Vagina (tissue), 2 donors: ENCODE measurements around the gene COL12A1. TPM values are rescaled to one million over a fixed set of nuclear protein-coding genes. Genes with fewer than 3 reads are reported as not detected.
A peak's percentile ranks its signal among the peaks of the same experiment; 100 is the strongest.
"Not testable (repeated sequence)": the region's sequence is repeated elsewhere in the genome, so short reads cannot be mapped to it uniquely, and the experiment has no call there.

Experiments
- DNase-seq, 2 donors: peaks; one replicate each; pipeline ENCODE4 v3.0.0-alpha.2; 2017; ENCODE audit errors: extremely low spot score in 2 of 2
- H3K27ac ChIP-seq: fragments of 200-600 bp; sonication (generic); one replicate; pipeline ENCODE4 v1.5.1; 2019
- H3K27me3 ChIP-seq: fragments of 200-600 bp; sonication (generic); one replicate; pipeline ENCODE4 v1.5.1; 2019
- H3K36me3 ChIP-seq, 2 donors: fragments of 200-600 bp; sonication (generic); one replicate each; pipeline ENCODE4 v1.5.1; 2017 to 2019
- H3K4me1 ChIP-seq: fragments of 200-600 bp; sonication (generic); one replicate; pipeline ENCODE4 v1.5.1; 2019
- H3K4me3 ChIP-seq, 2 donors: fragments of 200-600 bp; sonication (generic); 1 replicate in 1 of 2; 2 replicates in 1 of 2; pipeline ENCODE4 v1.5.1; 2016 to 2019
- H3K9me3 ChIP-seq: fragments of 200-600 bp; sonication (generic); one replicate; pipeline ENCODE4 v1.5.1; 2019
- POLR2A ChIP-seq, 2 donors: fragments of 450-650 bp; IDR thresholded peaks; one replicate each; pipeline ENCODE4 v1.6.1; 2017; ENCODE audit warnings: antibody characterized with exemption in 2 of 2, mild to moderate bottlenecking in 2 of 2, moderate library complexity in 2 of 2
- POLR2AphosphoS5 ChIP-seq, 2 donors: sonication (generic); formaldehyde crosslinking; IDR thresholded peaks; one replicate each; pipeline ENCODE4 v1.9.0; 2017; ENCODE audit warnings: antibody characterized with exemption in 2 of 2, mild to moderate bottlenecking in 2 of 2, low read depth in 1 of 2; ENCODE audit not compliant: insufficient read depth in 1 of 2
- intact Hi-C: fragments of 100-400 bp; cut with DNase I; formaldehyde crosslinking; loops from one replicate; pipeline ENCODE4 v1.15.1; 2023
- total RNA-seq: library from RNA; depleted of rRNA; stranded (reverse); fragments of >200 nt; gene quantifications from one replicate; pipeline ENCODE4 v1.2.3, GENCODE V29; 2016
- TF ChIP-seq, protein P1 (sequence below), 3 experiments: fragments of 450-650 bp in 2 of 3; fragments of 200-600 bp in 1 of 3; sonication (generic) in 1 of 3; IDR thresholded peaks; one replicate each; pipeline ENCODE4 v1.5.1; 2017 to 2019; ENCODE audit warnings: antibody characterized with exemption in 3 of 3, mild to moderate bottlenecking in 2 of 3, moderate library complexity in 2 of 3

Gene COL12A1
- total RNA-seq, 1 donor from 2014 or later: 130 TPM

DNA sequence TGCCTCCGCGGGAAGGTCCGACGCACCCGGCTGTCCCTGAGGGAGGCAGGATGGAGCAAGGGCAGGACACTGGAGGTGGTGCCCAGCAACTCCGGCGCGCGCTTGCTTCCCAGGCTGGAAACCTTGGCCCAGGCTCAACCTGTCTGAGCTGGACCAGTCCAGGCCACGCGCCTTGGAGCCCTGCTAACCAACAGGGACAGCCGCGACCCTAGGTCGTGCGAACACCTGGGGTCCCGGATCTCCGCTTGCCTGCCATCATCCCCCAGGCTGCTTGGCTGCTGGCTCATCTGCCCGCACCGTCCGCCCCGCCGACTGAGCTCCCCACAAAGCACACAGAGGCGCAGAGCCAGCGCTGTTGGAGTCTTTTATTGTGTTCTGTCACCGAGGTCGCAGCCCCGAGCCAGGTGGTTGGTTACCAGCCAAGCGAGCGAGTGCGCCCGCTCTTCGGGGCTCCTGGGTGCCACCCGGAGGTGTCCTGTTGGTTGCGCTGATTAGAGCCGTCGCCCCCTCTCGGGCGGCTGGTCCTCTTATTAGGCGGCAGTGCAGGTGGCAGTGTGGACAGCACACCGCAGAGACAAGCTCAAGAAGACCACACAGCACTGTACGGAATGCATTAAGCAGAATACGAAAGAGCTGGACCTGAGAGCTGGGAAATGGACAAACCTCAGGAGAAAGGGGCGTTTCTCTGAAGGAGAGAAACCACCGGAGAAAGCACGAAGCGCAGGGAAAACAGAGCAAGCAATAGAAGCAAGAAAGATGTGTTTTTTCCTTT, 3.8 kb downstream of the COL12A1 start:
- peaks cover 41% of the 10 kb centered on the region for H3K4me1 ChIP-seq
- DNase-seq: no peak
- no peaks in the 10 kb centered on the region for H3K36me3 ChIP-seq
- intact Hi-C loops: loop anchor here (10.0 kb wide), 3 partner anchors 597 to 1457 kb away; no protein-coding TSS in a partner anchor
- H3K27ac ChIP-seq: peak overlapping the region; percentile 87
- TF ChIP-seq POLR2A (IDR thresholded peaks at IDR 0.05) (no peak), POLR2AphosphoS5 (IDR thresholded peaks at IDR 0.05; ENCODE audit: insufficient read depth in 1 of 2, low read depth in 1 of 2) (no peak)
- H3K4me3 ChIP-seq: peak overlapping the region; percentile 32 to 43
- no peaks in the 10 kb centered on the region for H3K27me3 ChIP-seq
- no peaks in the 10 kb centered on the region for H3K9me3 ChIP-seq

DNA sequence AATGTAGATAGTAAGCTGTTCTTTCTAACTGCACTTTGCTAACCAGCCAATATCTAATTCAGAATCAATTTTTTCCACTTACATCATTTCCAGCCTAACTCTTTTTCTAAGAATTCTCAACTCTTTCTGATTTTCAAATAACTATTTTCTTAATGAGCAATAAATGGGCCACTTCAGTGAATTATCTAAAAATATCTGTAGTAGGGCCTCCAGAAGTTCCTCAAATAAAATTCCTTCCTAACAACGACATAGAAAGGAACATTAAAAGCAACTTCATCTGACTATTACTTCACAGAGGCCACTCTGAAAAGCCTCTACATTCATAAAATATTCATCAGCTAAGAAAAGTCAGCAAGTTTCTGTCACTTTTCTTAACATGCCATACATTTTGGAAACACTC, 4.8 kb downstream of the COL12A1 start:
- DNase-seq: no peak
- H3K9me3 ChIP-seq: no peaks in the 10 kb centered on the region
- H3K27ac ChIP-seq: peak overlapping the region; percentile 87
- TF ChIP-seq POLR2AphosphoS5 (IDR thresholded peaks at IDR 0.05; ENCODE audit: insufficient read depth in 1 of 2, low read depth in 1 of 2) (no peak), POLR2A (IDR thresholded peaks at IDR 0.05) (no peak)
- TF ChIP-seq, protein P1, sequence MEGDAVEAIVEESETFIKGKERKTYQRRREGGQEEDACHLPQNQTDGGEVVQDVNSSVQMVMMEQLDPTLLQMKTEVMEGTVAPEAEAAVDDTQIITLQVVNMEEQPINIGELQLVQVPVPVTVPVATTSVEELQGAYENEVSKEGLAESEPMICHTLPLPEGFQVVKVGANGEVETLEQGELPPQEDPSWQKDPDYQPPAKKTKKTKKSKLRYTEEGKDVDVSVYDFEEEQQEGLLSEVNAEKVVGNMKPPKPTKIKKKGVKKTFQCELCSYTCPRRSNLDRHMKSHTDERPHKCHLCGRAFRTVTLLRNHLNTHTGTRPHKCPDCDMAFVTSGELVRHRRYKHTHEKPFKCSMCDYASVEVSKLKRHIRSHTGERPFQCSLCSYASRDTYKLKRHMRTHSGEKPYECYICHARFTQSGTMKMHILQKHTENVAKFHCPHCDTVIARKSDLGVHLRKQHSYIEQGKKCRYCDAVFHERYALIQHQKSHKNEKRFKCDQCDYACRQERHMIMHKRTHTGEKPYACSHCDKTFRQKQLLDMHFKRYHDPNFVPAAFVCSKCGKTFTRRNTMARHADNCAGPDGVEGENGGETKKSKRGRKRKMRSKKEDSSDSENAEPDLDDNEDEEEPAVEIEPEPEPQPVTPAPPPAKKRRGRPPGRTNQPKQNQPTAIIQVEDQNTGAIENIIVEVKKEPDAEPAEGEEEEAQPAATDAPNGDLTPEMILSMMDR (IDR thresholded peaks at IDR 0.05): no peak
- H3K4me3 ChIP-seq: no peak overlapping the region
- no peaks in the 10 kb centered on the region for H3K27me3 ChIP-seq
- intact Hi-C loops: loop anchor here (10.0 kb wide), 3 partner anchors 596 to 1456 kb away; no protein-coding TSS in a partner anchor
- peaks cover 30% of the 10 kb centered on the region for H3K4me1 ChIP-seq
- H3K36me3 ChIP-seq: no peaks in the 10 kb centered on the region

DNA sequence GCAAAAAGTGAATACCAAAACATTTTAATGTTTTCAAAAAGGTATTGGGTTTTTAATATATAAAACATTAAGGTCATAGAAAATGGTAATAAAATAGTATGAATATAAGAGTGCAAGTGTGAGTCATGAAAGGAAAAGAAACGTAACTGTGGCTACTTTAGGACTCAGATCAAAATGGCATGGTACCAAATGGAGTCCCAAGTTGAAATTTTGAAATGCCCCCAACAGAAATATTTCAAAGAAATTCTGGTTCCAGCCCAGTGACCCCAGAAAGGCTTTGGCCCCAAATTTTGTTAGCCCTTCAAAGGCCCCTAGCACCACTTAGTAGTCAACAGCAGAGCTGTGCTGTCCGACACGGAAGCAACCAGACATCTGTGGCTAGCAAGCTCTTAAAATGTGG, 6.0 kb downstream of the COL12A1 start:
- no peak for DNase-seq
- intact Hi-C loops: loop anchor here (10.0 kb wide), 3 partner anchors 595 to 1455 kb away; no protein-coding TSS in a partner anchor
- peaks cover 20% of the 10 kb centered on the region for H3K4me1 ChIP-seq
- H3K27me3 ChIP-seq: no peaks in the 10 kb centered on the region
- H3K9me3 ChIP-seq: no peaks in the 10 kb centered on the region
- H3K4me3 ChIP-seq: no peak overlapping the region
- H3K27ac ChIP-seq: no peak overlapping the region
- TF ChIP-seq POLR2A (IDR thresholded peaks at IDR 0.05) (no peak), POLR2AphosphoS5 (IDR thresholded peaks at IDR 0.05; ENCODE audit: insufficient read depth in 1 of 2, low read depth in 1 of 2) (no peak)
- TF ChIP-seq, protein P1 (IDR thresholded peaks at IDR 0.05): no peak
- no peaks in the 10 kb centered on the region for H3K36me3 ChIP-seq

DNA sequence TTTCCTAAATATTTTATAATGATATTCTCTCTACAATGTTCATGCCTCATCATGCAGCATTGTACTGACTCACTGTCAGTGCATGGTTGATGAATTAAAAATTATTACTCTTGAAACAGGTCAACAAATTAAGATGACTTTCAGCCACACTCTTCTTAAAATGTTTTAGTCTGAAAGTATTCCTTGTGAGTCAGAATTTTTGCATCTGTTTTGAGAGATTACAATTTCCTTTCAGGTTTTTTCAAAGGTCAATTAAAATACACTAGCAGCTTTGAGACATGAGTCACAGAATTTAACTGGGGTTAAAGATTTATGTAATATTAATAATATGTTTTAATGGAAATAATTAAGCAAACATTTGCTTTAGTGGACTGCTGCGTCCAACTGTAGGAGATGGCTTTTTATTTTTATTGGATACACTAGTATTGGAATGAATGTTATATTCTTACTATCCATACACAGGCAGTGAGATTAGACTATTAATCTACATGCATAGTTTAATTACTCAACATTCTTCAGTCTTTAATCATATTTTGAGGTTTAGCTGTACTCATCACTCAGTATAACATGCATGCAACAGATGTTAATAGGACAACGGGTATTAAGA, 9.7 kb downstream of the COL12A1 start:
- H3K27ac ChIP-seq: no peak overlapping the region
- H3K4me3 ChIP-seq: no peak overlapping the region
- intact Hi-C loops: no loop called here
- DNase-seq: no peak
- TF ChIP-seq POLR2AphosphoS5 (IDR thresholded peaks at IDR 0.05; ENCODE audit: insufficient read depth in 1 of 2, low read depth in 1 of 2): no peak
- TF ChIP-seq POLR2A (IDR thresholded peaks at IDR 0.05): no peak
- TF ChIP-seq, protein P1 (IDR thresholded peaks at IDR 0.05): no peak
- peaks cover 5% of the 10 kb centered on the region for H3K4me1 ChIP-seq
- no peaks in the 10 kb centered on the region for H3K27me3 ChIP-seq
- no peaks in the 10 kb centered on the region for H3K9me3 ChIP-seq
- H3K36me3 ChIP-seq: no peaks in the 10 kb centered on the region

DNA sequence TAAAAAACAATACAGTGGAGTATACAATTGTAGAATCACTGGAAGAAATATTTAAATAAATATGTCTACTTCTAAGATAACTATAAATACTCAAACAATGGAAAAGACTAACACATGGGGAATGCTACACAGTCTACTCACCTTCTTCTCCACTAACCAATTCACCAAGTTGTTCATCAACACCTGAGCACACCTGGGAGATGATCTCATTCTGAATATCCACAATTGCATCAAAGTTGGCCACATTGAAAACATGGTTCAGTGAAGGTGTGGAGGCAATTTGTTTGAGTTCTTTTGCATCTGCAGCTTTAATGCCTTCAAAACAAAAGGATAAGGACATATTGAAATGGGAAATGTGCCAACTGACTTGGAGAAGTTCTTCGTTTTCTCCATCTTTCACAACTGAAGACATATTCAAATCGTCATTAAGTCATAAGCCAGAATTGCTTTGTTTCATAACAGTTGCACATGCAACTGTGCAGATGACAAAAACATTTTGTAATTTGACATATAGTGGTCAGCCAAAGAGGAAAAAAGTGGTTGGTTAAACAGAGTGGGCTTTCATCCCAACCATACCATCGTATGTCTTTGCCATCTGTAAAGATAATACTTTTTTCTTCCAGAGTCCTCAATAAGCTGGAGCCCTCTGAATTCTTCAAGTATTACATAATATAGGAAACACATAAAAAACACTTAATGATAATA, 17.5 kb downstream of the COL12A1 start:
- peaks cover 10% of the 10 kb centered on the region for H3K4me1 ChIP-seq
- no peak for DNase-seq
- H3K9me3 ChIP-seq: no peaks in the 10 kb centered on the region
- no peak overlapping the region for H3K27ac ChIP-seq
- peaks cover 0 to 10% of the 10 kb centered on the region in 2 donors for H3K36me3 ChIP-seq
- H3K4me3 ChIP-seq: no peak overlapping the region
- H3K27me3 ChIP-seq: no peaks in the 10 kb centered on the region
- no peak for TF ChIP-seq POLR2A (IDR thresholded peaks at IDR 0.05)
- TF ChIP-seq, protein P1 (IDR thresholded peaks at IDR 0.05): no peak
- TF ChIP-seq POLR2AphosphoS5 (IDR thresholded peaks at IDR 0.05; ENCODE audit: insufficient read depth in 1 of 2, low read depth in 1 of 2): no peak
- intact Hi-C loops: no loop called here

DNA sequence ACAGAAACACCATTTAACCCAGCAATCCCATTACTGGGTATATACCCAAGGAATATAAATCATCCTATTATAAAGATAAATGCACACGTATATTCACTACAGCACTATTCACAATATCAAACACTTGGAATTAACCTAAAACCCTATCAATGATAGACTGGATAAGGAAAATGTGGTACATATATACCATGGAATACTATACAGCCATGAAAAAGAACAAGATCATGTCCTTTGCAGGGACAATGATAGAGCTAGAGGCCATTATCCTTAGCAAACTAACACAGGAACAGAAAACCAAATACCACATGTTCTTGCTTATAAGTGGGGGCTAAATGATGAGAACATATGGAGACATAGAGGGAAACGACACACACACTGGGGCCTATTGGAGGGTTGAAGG, 19.3 kb downstream of the COL12A1 start:
- intact Hi-C loops, H3K27ac ChIP-seq, DNase-seq, H3K9me3 ChIP-seq, H3K27me3 ChIP-seq, H3K4me3 ChIP-seq: not testable (repeated sequence)
- Histone ChIP-seq H3K36me3 (peaks cover 0 to 10% of the 10 kb centered on the region in 2 donors), H3K4me1 (peaks cover 13% of the 10 kb centered on the region)
